ENCODE data around the gene SLC49A4.
"Not testable (repeated sequence)": the region's sequence is repeated elsewhere in the genome, so short reads cannot be mapped to it uniquely, and the experiment has no call there.

SLC49A4 gene

GRCh38 chr3:122794779-122795673, at the start of gene SLC49A4:
SLC49A4 (plus strand) TSS chr3:122795069; CDS start chr3:122795193, 124 bp downstream.
- DNase-seq (ENCODE audit: low spot score), result peak; percentile 96

GRCh38 chr3:122745369-122746021, 49.4 kb upstream of the SLC49A4 start:
- DNase-seq (ENCODE audit: low spot score), result peak; percentile 43

GRCh38 chr3:122747295-122747694, 47.6 kb upstream of the SLC49A4 start:
- not testable (repeated sequence) for DNase-seq (ENCODE audit: low spot score)

GRCh38 chr3:122748347-122748746, 46.5 kb upstream of the SLC49A4 start:
- DNase-seq (ENCODE audit: low spot score), result no peak

- peak; percentile 49 for DNase-seq (ENCODE audit: low spot score)
These were observed 39.9 kb upstream of the SLC49A4 start for GRCh38 chr3:122754929-122755328.

GRCh38 chr3:122755491-122755890, 39.4 kb upstream of the SLC49A4 start:
- no peak for DNase-seq (ENCODE audit: low spot score)

DNA sequence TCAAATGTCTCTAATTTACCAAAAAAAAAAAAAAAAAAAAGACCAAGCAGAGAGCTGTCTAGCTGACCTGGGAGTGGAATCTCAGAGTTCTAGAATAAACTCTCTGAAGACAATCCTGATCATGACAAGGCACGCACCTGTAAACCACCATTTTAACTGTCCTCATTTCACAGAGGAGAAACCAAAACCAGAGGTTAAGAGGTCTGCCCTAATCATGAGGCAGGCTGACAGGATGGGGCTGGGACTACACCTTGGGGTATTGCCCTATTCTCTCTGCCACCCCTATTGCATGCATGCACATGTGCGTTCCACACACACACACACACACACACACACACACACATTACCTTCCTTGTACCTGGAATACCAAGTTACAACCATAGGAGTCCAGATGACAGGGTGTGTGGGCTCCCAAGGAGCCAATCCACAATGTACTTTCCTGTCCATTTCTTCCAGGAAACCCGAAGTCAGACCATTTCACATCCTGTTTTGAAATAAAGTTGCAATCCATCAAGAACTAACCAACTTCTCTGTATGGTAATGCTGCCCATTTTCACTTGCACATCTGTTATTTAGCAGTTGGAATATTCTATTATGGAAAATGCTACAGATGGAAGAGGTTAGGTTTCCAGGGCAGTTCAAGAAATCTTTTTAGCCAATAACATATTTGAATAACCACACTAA, 35.9 kb upstream of the SLC49A4 start:
- no peak for DNase-seq (ENCODE audit: low spot score)

DNA sequence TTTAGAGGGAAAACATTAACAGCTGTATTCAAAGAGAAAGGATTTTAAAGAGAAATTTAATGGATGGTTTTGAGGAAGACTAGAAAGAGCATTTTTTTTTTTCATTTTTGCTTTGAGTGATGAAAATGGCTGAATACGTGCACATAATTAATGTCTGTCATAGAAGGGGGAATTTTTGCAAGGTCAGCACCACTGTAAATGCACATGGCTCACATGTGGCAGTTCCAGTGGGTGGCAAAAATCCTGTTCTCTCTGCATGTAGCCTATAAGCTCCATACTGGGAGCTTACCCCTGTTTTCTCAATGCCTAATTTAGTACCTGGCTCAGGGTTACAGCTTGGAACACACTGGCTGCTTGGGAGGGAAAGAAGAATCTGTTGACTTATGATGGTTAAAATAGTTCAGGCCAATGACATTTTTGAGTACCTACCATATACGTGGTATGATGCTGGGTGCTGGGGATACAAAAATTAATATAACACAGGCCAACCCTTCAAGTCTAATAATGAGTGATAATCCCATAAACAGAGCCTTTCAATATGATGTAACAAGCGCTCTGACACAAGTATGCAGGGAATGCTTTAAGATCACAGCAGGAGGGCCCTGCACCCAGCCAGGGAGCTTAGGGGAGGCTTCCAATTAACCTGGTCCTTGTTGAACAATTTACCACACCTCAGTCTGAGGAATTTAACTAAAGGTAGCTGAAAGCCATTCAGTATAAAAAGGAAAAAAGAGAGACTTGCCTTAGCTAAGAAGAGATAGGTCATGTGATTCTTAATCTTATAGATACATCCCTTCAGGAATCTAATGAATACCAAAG, 34.2 kb upstream of the SLC49A4 start:
- DNase-seq (ENCODE audit: low spot score), result no peak

DNA sequence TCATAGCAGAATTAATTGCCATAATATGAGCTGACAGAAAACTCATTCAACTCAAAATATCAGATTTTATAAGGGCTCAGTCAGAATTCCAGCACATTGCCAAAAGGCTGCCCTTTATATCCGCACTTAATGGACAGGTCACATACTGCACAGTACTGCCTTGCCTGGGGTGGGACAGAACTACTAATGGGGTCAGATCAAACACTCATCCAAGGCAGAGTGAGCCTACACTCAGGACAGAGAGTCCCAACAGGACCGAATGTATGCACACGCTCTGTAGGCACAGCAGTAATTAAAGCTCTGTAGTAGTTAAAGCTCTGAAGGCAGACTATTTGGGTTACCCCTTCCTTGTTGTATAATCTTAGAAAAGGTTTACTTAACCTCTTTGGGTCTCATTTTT, 28.4 kb upstream of the SLC49A4 start:
- DNase-seq (ENCODE audit: low spot score), result no peak

GRCh38 chr3:122767540-122768372, 27.1 kb upstream of the SLC49A4 start:
- no peak for DNase-seq (ENCODE audit: low spot score)

DNA sequence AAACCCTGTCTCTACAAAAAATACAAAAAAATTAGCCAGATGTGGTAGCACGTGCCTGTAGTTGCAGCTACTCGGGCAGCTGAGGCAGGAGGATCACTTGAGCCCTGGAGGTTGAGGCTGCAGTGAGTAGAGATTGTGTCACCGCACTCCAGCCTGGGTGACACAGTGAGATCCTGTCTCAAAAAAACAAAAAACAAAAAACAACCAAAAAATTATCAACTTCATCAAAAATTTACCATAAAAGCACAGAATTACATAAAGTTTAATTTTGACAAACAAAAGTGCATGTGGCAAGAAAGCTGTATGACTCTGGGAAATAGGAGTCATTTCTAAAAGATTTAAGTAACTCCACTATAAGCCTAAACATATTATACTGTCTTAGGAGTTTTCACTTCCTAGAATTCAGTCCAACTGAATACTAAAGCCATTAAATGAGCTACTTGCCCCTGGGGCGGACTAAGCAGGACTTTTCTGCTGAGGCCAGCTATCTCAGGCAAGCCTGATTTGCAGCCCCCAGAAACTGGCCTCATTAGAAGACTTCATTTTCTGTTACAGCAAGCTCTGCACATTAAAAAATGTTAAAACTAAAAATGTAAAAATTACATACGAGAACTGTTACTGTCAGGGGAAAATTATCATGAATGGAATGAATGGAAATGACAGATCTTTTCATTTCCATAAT, 24.2 kb upstream of the SLC49A4 start:
- DNase-seq (ENCODE audit: low spot score), result no peak

- DNase-seq (ENCODE audit: low spot score), result no peak
These were observed 22.0 kb upstream of the SLC49A4 start for GRCh38 chr3:122772827-122773226.

DNA sequence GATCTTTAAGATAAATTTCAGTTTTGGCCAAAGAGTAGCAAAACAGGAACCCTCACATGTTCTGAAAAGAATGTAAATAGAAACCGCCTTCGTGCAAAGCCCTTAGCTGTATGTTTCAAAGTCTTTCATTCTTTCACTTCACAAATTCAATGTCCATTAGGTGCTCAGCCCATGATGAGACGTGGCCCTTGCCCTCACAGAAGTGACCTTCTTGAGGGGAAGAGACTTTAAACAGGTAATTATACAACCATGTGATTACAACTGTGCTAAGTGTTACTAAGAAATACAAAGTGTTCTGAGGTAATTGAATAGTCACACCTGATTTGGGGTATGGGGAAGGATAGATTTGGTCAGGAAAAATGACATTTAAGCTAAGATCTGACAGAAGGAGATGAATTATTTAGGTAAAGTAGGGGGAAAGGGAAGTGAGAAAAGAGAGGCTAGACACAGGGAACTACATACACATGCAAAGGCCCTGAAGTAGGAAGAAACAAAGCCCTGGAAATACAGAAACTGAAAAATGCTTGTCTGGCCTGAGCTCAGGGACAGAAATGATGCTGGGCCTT, 20.8 kb upstream of the SLC49A4 start:
- no peak for DNase-seq (ENCODE audit: low spot score)

- DNase-seq (ENCODE audit: low spot score), result no peak
These were observed 20.3 kb upstream of the SLC49A4 start for GRCh38 chr3:122774564-122774963.

GRCh38 chr3:122776675-122777468, 18.0 kb upstream of the SLC49A4 start:
- no peak for DNase-seq (ENCODE audit: low spot score)

DNA sequence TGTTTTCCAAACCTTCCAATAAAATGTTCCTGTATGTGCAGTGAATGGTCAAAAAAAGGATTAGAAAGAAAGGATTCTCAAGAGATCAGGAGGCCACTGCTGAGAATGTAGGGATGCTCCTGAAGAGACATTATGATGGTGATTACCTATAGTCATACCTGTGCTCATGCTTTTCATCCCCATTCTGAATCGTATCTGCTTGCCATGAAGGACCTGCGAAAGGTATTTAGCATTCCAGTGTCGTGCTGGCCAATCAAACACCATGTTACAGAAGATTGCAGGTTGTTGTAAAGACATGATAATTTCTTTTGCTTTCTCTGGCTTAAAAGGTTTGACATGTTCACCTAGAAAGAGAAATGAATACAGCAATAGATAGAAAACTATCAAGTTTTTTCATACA, 17.3 kb upstream of the SLC49A4 start:
- no peak for DNase-seq (ENCODE audit: low spot score)

DNA sequence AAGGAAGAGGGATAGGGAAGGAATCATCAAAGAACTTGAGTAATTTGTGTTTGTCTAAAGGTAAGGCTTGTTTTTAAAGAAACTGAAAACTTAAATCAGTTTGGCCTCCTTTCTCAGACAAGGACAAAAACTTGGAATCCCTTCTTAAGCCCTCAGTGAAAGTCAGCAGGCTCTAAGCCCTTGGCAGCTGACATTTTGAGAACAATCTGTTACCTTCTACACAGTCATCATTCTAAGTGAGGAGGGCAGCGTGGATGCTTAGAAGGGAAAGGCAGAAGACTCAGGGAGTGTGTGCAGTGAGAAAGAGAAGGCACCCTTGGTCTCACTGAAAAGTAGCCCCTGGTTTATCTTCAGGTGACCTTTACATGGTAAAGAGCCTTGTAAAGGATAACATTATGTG, 12.1 kb upstream of the SLC49A4 start:
- DNase-seq (ENCODE audit: low spot score), result no peak

- peak; percentile 70 for DNase-seq (ENCODE audit: low spot score)
These were observed 10.4 kb upstream of the SLC49A4 start for GRCh38 chr3:122784436-122784835.

DNA sequence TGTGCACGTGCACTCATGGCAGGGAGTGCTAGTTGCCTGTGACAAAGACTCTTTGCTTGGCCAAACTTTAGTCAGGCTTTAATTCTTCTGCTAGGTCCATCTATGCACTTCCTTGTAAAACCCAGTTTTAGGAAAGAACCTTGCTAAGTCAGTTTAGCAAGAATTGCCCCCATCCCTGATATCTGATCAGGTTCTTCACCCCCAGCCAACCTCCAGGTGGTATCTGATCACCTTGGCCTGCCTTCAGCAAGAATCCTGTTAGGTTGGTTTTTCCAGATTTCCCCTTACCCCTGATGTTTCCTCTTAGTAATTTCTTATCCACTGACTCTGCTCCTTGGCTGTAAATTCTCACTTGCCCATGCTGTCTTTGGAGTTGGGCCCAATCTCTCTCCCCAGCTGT, 9.6 kb upstream of the SLC49A4 start:
- DNase-seq (ENCODE audit: low spot score), result no peak

All from AG08396 (cell line).